Germinal center (tissue), 1 donor: ENCODE results near the gene FBP2.
A peak's percentile ranks its signal among the peaks of the same experiment; 100 is the strongest.

ENCODE experiments used
- DNase-seq: peaks from one replicate; pipeline ENCODE4 v3.0.0; 2012; ENCODE audit warnings: mixed read lengths, low spot score

The FBP2 gene

DNA sequence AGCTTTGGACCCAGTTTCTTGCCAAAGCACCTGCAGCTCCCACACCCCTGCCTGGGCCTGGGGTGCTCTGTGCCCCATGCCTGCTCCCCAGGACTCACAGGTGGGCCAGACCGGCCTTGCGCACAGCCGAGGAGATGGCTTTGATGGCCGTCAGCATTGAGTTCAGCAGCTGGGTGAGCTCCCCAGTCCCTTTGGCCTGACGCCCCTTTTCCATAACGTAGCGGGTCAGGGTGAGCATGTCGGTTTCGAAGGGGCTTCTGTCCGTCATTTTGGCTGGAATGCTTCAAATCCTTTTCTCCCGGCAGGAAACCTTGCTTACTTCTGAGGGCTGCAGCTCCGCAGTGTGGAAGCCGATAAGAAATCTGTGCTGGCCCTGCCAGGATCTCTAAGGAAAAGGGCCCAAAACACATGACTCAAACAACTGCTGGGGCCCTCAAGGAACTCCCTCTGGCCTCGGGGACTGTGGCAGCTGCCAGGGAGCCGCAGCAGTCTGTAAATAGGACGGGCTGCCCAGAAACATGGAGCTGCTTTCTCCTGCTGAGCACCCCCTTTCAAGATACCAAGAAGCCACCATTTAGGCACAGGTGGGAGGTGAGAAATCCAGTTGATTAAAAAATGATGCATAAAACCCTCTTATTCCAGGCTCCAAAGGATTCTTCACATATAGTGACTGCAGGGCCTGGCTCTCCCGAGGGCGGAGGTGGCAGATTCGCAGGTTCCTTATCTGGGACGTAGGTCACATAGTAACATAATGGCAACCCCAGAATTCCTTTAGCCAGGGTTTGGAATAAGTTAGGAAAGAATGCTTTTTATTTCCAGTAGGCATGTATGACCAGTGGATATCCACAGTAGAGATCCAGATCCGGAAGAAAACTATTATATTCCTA, at the start of gene FBP2:
TSS of gene FBP2 (minus strand) at position 366 of the 887 bp plus-strand sequence. CDS start at position 268, 98 bp downstream.
- no peak for DNase-seq

DNA sequence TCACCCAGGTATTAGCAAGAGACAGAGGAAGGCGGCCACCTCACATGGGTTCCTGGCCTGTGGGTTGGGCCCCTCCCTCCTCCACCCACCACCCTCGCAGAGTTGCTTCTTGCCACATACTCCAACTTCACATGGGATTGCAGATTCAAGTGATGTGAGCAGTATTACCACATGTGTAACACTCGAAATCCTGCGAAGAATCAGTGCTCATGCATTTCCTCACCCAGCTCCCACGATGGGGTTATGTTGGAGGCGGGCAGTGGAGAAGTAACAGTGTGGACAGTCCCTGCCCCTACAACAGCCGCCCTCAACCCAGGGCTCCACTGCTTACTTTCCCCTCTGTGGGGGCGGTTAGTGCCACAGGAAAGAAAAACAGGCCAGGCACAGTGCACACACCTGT, 49.6 kb upstream of the FBP2 start:
- DNase-seq, result no peak

DNA sequence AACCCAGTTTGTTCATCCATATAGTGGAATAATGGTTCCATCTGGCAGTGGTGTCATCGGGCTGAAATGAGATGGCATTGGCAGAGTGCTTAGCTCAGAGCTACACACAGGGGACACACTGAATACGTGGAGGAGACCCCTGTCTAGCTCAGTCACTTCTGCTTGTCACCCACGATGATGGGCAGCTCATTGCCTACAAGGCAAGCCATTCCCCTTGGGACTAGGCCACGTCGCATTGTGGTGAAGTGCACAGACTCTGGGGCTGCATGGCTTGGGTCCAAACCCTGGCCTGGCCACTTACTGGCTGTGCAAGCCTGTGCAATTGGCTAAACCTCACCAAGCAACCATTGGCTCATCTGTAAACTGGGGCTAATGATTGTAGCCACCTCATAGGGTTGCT, 48.9 kb upstream of the FBP2 start:
- DNase-seq, result no peak

DNA sequence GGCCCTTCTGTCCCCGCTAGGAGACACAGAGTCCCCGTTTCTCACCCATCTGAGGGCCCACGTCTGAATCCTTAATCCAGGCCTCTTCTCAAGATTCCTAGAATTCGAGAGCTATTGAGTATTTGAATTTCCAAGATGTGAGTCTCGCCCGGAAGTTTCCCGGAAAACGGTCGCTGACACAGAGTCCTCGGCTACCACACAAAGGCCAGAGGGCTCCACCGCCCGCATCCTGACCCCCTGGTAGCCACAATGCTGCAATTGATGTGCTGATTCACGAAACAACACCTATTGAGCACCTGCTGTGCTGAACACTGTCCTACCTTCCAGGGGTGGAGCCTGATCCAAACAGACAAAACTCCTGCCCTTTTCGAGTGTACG, 46.4 kb upstream of the FBP2 start:
- DNase-seq, result no peak

DNA sequence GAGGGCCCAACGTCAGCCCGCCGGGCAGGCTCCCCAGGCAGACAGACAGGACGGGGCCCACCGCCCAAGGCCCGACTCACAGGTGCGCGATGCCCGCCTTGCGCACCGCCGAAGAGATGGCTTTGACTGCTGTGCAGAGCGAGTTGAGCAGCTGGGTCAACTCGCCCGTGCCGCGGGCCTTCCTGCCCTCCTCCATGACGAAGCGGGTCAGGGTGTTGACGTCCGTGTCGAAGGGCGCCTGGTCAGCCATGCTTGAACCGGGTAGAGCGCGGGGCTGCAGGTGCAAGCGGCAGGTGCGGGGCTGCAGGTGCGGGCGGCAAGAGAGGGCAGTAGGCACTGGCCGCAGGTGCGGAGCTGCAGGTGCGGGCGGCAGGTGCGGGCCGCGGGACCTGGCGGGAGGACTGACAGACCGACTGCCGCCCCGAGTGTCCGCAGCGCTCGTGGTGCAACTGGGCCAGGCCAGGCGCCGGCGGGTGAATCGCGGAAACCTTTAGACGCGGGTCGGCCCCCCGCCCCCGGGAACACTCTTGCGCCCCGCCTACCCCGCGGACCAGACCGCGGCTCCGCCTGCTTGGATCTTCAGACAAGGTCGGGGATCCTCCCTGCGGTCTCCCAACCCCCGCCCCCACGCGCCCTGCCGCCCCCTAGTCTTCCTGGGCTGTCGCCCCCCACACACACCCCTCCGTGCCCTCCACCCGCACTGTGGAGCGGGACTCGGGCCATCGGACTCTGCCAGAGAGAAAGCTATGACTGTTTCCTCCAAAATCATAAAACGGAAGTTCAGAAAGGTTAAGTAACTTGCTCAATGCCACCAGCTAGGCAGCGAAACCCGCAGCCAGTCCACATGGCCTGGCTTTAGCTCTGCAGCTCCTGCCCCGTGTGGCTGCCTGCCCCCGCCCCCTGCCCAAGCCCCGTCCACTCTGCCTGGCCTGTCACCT, 45.7 kb upstream of the FBP2 start, which contains the start of gene FBP1:
TSS of gene FBP1 (minus strand) at position 458 of the 938 bp plus-strand sequence. CDS start at position 250, 208 bp downstream.
- DNase-seq, result peak; percentile 60

DNA sequence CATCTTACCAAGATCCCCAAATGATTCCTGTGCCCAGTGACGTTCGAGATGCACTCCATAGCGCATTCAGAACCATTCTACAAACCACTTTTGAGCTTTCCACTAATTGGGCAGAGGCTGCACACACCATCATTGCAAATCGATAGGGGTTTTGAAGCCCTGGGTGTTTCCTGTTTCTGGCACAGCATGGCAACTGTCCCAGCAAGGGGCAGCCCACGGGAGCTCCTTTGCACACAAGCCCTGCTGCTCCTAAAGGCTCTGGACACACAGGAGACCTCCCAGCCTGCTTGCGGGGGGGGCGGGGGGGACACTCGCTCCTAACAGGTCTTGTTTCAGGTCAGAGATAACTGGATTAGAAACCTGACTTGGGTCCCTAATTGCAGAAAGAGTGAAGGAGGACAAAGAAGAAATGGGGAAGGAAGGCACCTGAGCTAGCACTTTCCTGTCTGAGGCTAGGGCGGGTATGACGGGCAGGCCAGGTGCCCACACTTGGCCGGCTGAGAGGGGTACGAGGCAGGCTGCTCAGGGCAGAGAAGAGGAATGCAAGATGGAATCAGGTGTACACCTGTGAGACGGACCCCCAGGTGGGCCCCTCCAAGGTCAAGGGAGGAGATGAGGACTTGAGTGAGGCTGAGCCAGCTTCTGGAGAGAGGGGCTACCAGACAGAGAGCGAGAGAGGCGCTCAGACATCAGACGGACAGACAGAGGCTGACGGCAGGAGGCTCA, 44.9 kb upstream of the FBP2 start:
- no peak for DNase-seq

DNA sequence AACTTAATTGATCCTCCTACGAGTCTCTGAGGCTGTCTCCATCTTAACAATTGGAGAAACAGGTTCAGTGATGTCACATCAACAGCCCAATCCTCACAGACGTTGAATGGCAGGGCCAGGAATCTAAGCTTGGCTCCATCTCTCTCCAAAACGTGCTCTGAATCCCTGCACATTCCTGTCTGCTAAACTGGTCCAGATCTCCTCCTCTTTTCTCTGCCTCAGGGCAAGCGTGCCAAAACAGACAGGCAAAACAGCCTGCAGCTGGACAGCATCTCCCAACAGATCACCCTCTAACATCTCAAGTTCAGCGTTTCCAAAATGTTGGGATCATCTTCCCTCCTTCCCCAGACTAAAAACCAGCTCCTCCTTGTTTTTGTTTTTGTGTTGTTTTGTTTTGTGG, 39.1 kb upstream of the FBP2 start:
- DNase-seq, result no peak

DNA sequence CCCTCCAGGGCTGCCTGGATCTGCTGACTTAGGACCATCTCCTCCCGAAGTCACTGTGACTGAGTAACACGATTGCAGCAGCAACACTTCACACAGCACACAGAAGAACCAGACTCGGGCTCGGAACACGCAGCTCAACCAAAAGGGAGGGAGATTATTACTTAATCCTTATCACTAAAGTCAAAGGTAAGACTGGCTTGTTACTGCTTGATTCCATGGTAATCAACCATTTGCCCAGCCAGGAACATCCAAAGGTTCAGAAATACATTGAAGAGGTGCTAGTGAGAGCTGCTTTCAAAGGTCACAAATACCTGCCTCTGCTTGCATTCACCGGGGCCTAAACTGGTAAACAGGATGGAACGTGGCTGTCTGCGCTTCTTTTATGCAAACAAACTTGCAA, 38.0 kb upstream of the FBP2 start:
- no peak for DNase-seq

DNA sequence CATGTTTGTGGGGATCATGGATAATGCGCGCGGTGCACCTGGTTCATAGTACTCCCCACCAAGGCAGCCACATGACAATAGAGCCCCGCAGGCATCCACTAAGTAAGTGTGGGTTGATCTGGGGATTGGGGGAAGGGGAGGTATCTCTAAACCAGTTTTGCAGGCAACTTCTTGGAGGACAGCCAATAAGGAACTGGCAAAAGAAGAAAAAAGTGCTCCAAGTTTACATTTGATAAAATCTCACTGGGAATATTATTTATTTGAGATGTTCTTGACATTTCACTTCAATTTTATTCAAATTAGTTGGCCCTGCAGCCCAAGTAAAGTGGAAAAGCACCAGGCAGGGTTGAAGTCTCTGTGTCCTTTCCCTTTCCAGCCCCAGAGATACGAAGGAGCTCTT, 37.2 kb upstream of the FBP2 start:
- DNase-seq, result no peak

DNA sequence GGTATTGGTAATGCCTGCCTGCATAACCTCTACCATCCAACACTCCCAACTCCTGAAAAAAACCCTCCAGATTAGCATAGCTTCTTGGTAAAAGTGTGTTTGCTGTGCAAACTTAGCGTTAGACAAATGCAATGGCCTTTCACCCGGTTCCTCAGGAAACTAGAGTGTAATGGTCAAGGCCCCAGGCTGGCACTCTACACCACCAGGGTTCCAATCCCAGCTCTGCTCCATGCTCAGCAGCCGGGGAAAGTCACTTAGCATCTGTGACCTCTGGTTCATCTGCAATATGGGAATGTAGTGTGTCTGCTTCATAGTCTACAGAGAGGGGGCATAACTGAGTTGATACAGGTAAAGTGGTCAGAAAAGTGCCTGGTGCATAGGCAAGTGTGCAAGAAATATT, 36.7 kb upstream of the FBP2 start:
- no peak for DNase-seq

DNA sequence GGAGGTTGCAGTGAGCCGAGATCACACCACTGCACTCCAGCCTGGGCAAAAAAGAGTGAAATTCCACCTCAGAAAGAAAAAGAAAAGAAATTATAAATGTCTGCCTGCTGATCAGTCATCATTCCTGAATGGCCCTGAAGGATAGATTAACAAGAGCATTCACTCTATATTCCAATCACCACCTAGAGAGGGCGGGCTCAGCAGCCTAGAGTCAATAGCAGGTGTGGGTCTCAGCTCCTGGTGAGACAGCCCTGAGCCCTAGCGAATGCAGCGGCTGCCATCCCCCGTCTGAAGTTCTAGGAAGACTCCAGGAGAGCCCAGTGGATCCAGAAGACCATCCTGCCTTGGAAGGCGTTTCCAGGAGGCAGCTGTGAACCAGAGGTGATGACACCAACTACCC, 33.7 kb upstream of the FBP2 start:
- no peak for DNase-seq

DNA sequence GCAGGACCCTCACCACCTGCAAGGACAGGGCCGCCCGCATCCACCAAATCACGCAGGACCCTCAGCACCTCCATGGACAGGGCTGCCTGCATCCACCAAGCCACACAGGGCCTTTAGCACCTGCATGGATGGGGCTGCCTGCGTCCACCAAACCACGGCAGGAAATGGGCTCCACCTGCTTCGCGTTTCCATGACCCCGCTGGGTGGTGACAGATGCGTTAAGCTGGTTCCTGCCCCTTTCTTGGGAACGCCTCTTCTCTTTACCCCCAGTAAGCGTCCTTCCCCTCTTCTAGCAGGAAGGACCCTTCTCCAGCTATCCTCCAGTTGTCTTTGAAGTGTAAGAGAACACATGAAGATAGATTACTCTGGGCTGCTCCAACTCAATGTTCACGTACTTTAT, 32.2 kb upstream of the FBP2 start:
- no peak for DNase-seq

DNA sequence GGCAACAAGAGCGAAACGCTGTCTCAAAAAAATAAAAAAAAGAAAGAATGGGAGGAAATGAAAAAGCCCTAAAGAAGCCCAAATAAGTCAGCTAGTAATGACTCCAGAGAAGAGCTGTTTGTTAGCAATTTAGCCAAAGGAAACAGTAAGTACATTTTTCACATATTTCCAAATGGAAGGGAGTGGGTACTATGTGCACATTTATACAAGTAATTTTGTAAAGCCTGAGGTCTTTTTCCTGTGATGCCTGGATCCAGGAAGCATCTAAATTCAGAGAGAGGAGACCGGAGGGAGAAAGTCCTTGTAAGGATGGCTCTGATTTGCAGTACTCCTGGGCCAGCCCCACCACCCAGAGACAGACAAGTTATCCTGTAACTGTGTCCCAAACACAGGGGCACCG, 31.0 kb upstream of the FBP2 start:
- no peak for DNase-seq

DNA sequence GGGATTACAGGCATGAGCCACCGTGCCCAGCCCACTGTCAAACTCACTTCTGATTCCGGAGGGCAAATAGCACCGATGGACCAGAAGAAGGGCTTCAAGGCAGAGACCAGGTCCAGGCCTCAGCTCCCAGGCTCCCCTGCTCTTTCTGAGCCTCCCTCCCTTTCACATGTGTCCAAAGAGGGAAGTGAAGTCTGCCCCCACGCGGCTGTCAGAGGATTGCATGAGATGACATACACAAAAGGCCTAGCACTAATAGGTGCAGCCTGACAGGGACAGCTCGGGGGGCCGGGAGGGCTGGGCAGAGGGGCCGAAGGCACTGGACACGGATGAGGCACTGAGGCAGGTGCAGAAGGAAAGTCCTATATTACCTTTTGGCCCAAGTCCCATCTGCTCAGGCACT, 29.6 kb upstream of the FBP2 start:
- peak; percentile 29 for DNase-seq

DNA sequence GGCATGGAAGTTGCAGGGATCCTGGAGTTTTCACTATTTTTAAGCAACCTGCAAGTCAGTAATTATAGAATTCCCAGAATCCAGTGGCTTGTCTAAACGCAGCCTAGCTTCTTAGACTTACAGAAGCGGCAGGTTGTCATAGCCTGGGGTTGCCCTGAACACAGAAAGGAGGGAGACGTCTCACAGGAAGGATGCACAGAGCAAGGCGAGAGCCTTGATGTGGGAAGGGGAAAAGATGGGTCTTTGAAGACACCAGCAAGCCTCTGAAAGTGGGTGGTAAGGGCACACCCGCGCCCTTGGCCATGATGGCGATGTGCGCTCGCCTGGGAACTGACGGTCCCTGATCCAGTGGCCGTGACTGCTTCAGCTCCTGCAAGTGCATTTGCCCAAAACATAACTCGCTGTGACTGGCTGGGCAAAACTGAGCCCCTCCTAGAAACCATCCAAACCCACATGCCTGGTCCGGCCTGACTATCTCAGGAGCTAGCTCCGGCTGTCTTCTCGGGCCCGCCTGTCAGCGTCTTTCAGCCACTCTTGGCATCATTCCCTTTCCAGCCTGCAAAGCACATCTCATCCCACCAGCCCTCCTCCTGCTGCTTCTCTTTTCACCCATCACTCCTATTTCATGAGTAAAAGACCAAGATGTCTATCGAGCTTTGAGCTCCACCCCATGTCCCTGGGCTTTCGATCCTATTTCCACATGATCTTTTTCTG, 28.6 kb upstream of the FBP2 start:
- DNase-seq, result no peak

DNA sequence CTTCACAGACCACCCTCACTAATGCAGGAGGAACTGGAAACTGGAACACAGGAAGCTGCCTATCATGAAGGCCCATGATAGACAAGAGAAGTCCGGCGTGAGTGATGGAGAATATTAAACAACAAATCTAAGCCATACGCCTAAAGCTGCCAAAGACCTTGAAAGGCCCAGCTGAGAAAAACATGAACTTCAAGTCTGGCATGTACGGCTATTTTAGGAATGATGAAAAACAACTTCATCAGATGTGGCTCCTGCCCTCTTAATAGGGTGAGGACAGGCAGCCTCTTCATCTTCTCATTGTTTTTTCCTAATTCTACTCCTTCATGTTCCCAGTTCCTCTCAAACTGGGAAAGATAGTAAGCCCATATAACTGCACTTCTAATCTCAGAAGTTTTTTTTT, 25.4 kb upstream of the FBP2 start:
- no peak for DNase-seq

DNA sequence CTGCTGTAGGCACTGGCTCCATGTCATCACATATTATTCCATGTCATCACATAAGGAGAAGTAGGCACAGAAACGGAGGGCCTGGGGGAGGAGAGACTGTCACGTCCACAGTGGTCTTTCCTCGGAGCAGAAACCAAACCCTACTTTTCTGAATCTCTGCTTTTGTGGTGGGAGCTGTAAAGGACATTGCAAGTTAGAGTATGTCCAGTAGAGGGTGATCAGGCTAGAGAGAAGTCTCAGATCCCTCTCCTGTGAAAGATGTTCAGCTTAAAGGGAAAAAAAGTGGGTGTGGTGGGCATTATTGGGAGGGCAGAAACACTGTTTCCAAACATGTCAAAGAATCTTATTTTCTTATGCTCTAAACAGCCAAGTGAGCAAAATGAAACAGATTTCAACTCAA, 19.4 kb upstream of the FBP2 start:
- no peak for DNase-seq

DNA sequence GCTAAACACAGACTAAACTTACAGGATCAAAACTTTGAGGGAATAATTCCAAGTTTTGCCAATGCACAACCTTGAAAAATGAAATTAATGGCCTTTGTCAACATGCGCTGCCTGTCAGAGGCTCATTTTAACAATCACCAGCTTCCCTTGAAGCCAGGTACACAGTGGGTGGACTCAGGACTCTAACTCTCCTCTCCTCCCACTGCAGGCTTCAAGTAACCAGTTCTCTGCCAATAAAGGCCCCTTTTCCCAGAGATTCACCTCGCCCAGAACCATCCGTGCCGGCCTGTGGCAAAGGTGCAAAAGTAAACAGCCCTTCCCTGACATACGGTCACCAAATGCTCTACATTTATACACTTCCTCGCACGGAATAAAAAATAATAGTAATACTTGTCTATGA, 18.4 kb upstream of the FBP2 start:
- no peak for DNase-seq

DNA sequence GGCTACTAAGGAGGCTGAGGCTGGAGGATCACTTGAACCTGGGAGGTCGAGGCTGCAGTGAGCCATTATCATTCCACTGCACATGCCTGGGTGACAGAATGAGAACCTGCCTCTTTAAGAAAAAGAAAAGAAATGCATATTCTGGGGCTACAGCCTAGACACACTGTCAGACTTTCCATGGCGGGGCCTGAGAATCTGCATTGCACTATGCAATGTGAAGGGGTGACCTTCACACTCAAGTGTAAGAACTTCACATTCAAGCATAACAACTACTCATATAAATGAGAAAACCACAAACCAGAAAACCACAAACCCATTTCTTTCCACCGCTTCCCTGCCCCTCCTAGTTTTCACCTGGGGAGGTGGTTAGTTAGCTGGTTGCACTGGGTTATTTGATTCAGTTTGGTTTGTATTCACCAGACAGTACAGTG, 18.0 kb upstream of the FBP2 start:
- no peak for DNase-seq

DNA sequence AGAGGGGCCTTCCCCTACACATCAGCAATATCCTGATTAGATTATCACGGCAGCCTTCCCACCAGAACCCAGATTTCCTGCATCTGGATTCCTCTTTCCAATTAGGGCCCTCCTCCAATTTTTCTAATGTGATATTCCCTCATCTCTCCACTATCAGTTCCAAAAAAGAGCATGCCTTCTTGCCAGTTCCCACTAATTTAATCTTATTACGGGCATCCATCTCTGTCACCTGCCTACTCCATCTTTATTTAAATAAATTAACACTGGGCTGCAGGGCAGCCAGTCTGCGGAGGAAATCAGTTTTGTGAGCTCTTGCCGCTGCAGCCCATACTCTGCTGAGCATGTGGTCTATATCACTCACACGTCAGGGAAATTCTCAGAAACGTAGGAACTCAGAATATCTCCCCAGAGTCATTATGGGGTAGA, 16.6 kb upstream of the FBP2 start:
- DNase-seq, result no peak

DNA sequence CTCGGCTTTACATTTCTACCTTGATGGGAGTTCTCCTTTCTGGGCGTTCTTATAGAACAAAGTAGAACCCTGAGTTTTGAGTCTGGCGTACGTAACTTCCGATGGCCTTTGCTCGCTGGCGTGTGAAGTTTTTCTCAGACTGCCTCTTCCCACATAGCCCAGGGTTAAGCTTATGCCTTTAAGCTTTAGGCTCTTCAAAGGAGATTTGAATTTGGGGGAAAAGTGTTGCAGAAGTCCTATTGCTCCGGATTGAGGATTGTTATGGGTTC, 13.7 kb upstream of the FBP2 start:
- no peak for DNase-seq
